Smooth muscle cell (in vitro differentiated cells): Measurements from ENCODE around the gene C16orf96. TPM values are rescaled to one million over a fixed set of nuclear protein-coding genes. Genes with fewer than 3 reads are reported as not detected.

Experiments used
- DNase-seq: peaks from one replicate; lab custom pipeline; 2025; ENCODE audit not compliant: unreplicated experiment; lab: John Stamatoyannopoulos, UW
- H2AFZ ChIP-seq: fragments of 200-600 bp; sonication (generic); 2 replicates; pipeline ENCODE4 v1.6.0; 2016; ENCODE audit warnings: antibody characterized with exemption, low read depth, mild to moderate bottlenecking
- H3F3A ChIP-seq: fragments of 200-600 bp; sonication (generic); 2 replicates; pipeline ENCODE4 v1.6.0; 2017; ENCODE audit warnings: antibody characterized with exemption, low read depth
- H3K27ac ChIP-seq: fragments of 200-600 bp; sonication (generic); 2 replicates; pipeline ENCODE4 v1.5.1; 2016; ENCODE audit warnings: low read depth, mild to moderate bottlenecking
- H3K27me3 ChIP-seq: fragments of 200-600 bp; sonication (generic); 2 replicates; pipeline ENCODE4 v1.6.1; 2016; ENCODE audit warnings: low read depth, mild to moderate bottlenecking
- H3K36me3 ChIP-seq: fragments of 200-600 bp; sonication (generic); 2 replicates; pipeline ENCODE4 v1.5.1; 2016; ENCODE audit warnings: low read depth
- H3K4me1 ChIP-seq: fragments of 200-600 bp; sonication (generic); 2 replicates; pipeline ENCODE4 v1.5.1; 2016; ENCODE audit warnings: low read depth
- H3K4me2 ChIP-seq: fragments of 200-600 bp; sonication (generic); 2 replicates; pipeline ENCODE4 v1.6.0; 2016; ENCODE audit warnings: mild to moderate bottlenecking
- H3K4me3 ChIP-seq: fragments of 200-600 bp; sonication (generic); 2 replicates; pipeline ENCODE4 v1.5.1; 2016; ENCODE audit warnings: mild to moderate bottlenecking
- H3K79me2 ChIP-seq: fragments of 200-600 bp; sonication (generic); 2 replicates; pipeline ENCODE4 v1.6.0; 2016; ENCODE audit warnings: low read depth, mild to moderate bottlenecking
- H3K9ac ChIP-seq: fragments of 200-600 bp; sonication (generic); 2 replicates; pipeline ENCODE4 v1.6.0; 2016; ENCODE audit warnings: low read depth
- H3K9me3 ChIP-seq: fragments of 200-600 bp; sonication (generic); replicated peaks from 2 replicates; pipeline ENCODE4 v1.5.1; 2016; ENCODE audit warnings: low read depth
- H4K20me1 ChIP-seq: fragments of 200-600 bp; sonication (generic); 2 replicates; pipeline ENCODE4 v1.6.0; 2016; ENCODE audit warnings: low read depth
- CTCF ChIP-seq: fragments of 200-600 bp; sonication (generic); IDR thresholded peaks from 2 replicates; pipeline ENCODE4 v1.5.1; 2017; ENCODE audit warnings: borderline replicate concordance, mild to moderate bottlenecking, antibody characterized with exemption; ENCODE audit not compliant: insufficient read depth, poor library complexity, severe bottlenecking
- WGBS: methylation state at CpG from one replicate; pipeline ENCODE4 v1.1.7; 2016; ENCODE audit warnings: low lambda C conversion rate; 5-methylcytosine and 5-hydroxymethylcytosine counted together
- polyA plus RNA-seq: library from polyadenylated mRNA; unstranded; fragments of >200 nt; fragmentation: Nextera tagmentation; extraction: Ambion mirVana; gene quantifications from 2 replicates; pipeline ENCODE4 v1.2.1, GENCODE V29; 2016
- total RNA-seq: library from RNA; depleted of rRNA; stranded (reverse); fragments of >200 nt; gene quantifications from 2 replicates; pipeline ENCODE4 v1.2.3, GENCODE V29; 2014

The C16orf96 gene
- total and polyA plus RNA-seq, 2 experiments from 2014 or later: 0.09 TPM; not detected in 1

GRCh38 chr16:4532238-4532637 is 23.9 kb upstream of the C16orf96 start:
- WGBS: 97% methylated on average over 10 of the region's 10 CpGs
- Histone ChIP-seq H3K9ac (no peak overlapping the region), H3K4me3 (no peak overlapping the region), H3K4me2 (no peak overlapping the region), H3K27ac (no peak overlapping the region), H2AFZ (no peak overlapping the region), H3K4me1 (peaks cover 15% of the 10 kb centered on the region), H3K27me3 (no peaks in the 10 kb centered on the region), H3F3A (peaks cover 12% of the 10 kb centered on the region), H3K9me3 (no peaks in the 10 kb centered on the region), H3K36me3 (no peaks in the 10 kb centered on the region), H4K20me1 (peaks cover 81% of the 10 kb centered on the region), H3K79me2 (peaks cover 38% of the 10 kb centered on the region)
- no peak for DNase-seq
- TF ChIP-seq CTCF: no peak

GRCh38 chr16:4533490-4533889 is 22.6 kb upstream of the C16orf96 start:
- peaks cover 38% of the 10 kb centered on the region for H3K79me2 ChIP-seq
- no peak overlapping the region for H2AFZ ChIP-seq
- no peak overlapping the region for H3K4me2 ChIP-seq
- no peaks in the 10 kb centered on the region for H3K36me3 ChIP-seq
- peaks cover 12% of the 10 kb centered on the region for H3F3A ChIP-seq
- no peaks in the 10 kb centered on the region for H3K9me3 ChIP-seq
- peaks cover 69% of the 10 kb centered on the region for H4K20me1 ChIP-seq
- no peak overlapping the region for H3K9ac ChIP-seq
- WGBS: 92% methylated on average over 6 of the region's 6 CpGs
- H3K27me3 ChIP-seq: no peaks in the 10 kb centered on the region
- DNase-seq: no peak
- H3K27ac ChIP-seq: no peak overlapping the region
- peaks cover 21% of the 10 kb centered on the region for H3K4me1 ChIP-seq
- H3K4me3 ChIP-seq: no peak overlapping the region
- TF ChIP-seq CTCF: no peak

GRCh38 chr16:4534151-4534790 is 21.9 kb upstream of the C16orf96 start:
- no peak overlapping the region for H3K9ac ChIP-seq
- H3K4me3 ChIP-seq: no peak overlapping the region
- H3K27ac ChIP-seq: no peak overlapping the region
- no peaks in the 10 kb centered on the region for H3K27me3 ChIP-seq
- no peak overlapping the region for H3K4me2 ChIP-seq
- H4K20me1 ChIP-seq: peaks cover 61% of the 10 kb centered on the region
- no peak overlapping the region for H2AFZ ChIP-seq
- H3K79me2 ChIP-seq: peaks cover 36% of the 10 kb centered on the region
- TF ChIP-seq CTCF: no peak
- DNase-seq: no peak
- H3K4me1 ChIP-seq: peaks cover 18% of the 10 kb centered on the region
- 90% methylated on average over 12 of the region's 13 CpGs for WGBS
- H3K36me3 ChIP-seq: no peaks in the 10 kb centered on the region
- H3K9me3 ChIP-seq: no peaks in the 10 kb centered on the region
- H3F3A ChIP-seq: peaks cover 10% of the 10 kb centered on the region

- Histone ChIP-seq H4K20me1 (peaks cover 51% of the 10 kb centered on the region), H3K27ac (no peak overlapping the region), H3K4me1 (peaks cover 10% of the 10 kb centered on the region), H3K36me3 (no peaks in the 10 kb centered on the region), H3K79me2 (peaks cover 36% of the 10 kb centered on the region), H3K4me3 (no peak overlapping the region), H3K27me3 (no peaks in the 10 kb centered on the region), H2AFZ (no peak overlapping the region), H3K9ac (no peak overlapping the region), H3K4me2 (no peak overlapping the region), H3F3A (no peaks in the 10 kb centered on the region), H3K9me3 (no peaks in the 10 kb centered on the region)
- no peak for TF ChIP-seq CTCF
- WGBS: 89% methylated on average over 7 of the region's 7 CpGs
- DNase-seq: no peak
Observed at GRCh38 chr16:4535627-4536108, 20.5 kb upstream of the C16orf96 start.
